OCI-LY7 (cell line): Measurements from ENCODE around the gene ASCL5.

Source experiments
- CTCF ChIP-seq: fragments of 200-600 bp; sonication (generic); conservative IDR thresholded peaks from 2 replicates; pipeline ENCODE4 v1.5.1; 2014; ENCODE audit warnings: mild to moderate bottlenecking, antibody characterized with exemption, low read length, moderate library complexity, mixed read lengths
- EZH2phosphoT487 ChIP-seq: fragments of 200-600 bp; sonication (generic); IDR thresholded peaks from 2 replicates; pipeline ENCODE4 v1.6.1; 2018; ENCODE audit warnings: low read depth, borderline replicate concordance, mild to moderate bottlenecking, mixed run types, antibody characterized with exemption, low read length, moderate library complexity, mixed read lengths

GRCh38 chr1:201095581-201095980, 31.4 kb downstream of the ASCL5 start:
- TF ChIP-seq CTCF (no peak), EZH2phosphoT487 (no peak)
